ENCODE measurements around the gene PFKP. TPM values are rescaled to one million over a fixed set of nuclear protein-coding genes. Genes with fewer than 3 reads are reported as not detected.

The PFKP gene
- total RNA-seq, 2 donors from 2014 or later, result 58.0 to 82.3 TPM

DNA sequence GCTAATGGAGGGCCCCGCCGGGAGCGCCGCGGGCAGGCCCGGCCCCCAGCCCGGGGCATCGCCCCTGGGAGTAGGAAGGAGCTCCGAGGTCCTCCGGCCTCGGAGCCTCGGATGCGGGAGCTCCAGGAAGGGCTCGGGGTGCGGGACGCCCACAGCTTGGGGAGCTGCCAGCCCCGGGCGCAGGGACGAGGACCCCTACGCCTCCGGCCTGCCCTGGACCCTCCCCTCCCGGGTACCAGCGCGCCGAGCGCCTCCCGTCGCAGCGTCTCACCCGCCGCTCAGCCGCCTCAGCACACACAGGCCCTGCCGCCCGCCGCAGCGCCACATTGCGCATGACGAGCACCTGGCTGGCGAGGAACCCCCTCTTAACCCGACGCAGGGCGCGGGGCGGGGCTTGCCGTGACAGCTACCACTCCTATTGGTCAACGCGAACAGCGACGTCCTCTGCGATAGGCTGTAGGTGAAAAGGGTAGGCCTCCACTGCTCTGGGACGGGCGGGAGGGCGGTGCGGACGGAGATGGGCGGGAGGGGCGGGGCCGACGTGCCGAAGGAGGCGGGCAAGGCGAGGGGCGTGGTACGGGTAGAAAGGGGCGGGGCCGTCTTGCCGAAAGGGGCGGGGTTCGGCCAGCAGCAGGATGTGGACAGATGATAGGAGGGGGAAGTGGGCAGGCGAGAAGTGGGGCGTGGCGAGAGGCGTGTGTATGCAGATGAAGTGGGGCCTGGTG is 105.3 kb downstream of the PFKP start, which contains the start of gene PITRM1:
TSS of gene PITRM1 (minus strand) at position 337 of the 725 bp plus-strand sequence. CDS start at position 327, 10 bp downstream.
- Histone ChIP-seq H3K4me1 (ENCODE audit: control insufficient read depth, insufficient read depth, low read length) (no peaks in the 10 kb centered on the region), H3K4me3 (ENCODE audit: low read length) (peak within 1 kb of the TSS; percentile 95), H3K9me3 (ENCODE audit: control insufficient read depth, low read length) (no peaks in the 10 kb centered on the region), H3K36me3 (ENCODE audit: control insufficient read depth, insufficient read depth, low read length) (peaks cover 24% of the 10 kb centered on the region), H3K9ac (ENCODE audit: extremely low read depth, low read length, poor library complexity, severe bottlenecking) (peak within 1 kb of the TSS; percentile 74), H3K27ac (ENCODE audit: low read depth, low read length) (peak within 1 kb of the TSS; percentile 66), H3K27me3 (ENCODE audit: control insufficient read depth, insufficient read depth, low read length, poor library complexity, severe bottlenecking) (no peaks in the 10 kb centered on the region)
- no peaks in the 10 kb centered on the region for H3K27me3 Mint-ChIP-seq (ENCODE audit: insufficient read depth)
- H3K4me3 Mint-ChIP-seq, result peak within 1 kb of the TSS; percentile 74
- TF ChIP-seq, protein P1, sequence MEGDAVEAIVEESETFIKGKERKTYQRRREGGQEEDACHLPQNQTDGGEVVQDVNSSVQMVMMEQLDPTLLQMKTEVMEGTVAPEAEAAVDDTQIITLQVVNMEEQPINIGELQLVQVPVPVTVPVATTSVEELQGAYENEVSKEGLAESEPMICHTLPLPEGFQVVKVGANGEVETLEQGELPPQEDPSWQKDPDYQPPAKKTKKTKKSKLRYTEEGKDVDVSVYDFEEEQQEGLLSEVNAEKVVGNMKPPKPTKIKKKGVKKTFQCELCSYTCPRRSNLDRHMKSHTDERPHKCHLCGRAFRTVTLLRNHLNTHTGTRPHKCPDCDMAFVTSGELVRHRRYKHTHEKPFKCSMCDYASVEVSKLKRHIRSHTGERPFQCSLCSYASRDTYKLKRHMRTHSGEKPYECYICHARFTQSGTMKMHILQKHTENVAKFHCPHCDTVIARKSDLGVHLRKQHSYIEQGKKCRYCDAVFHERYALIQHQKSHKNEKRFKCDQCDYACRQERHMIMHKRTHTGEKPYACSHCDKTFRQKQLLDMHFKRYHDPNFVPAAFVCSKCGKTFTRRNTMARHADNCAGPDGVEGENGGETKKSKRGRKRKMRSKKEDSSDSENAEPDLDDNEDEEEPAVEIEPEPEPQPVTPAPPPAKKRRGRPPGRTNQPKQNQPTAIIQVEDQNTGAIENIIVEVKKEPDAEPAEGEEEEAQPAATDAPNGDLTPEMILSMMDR (conservative IDR thresholded peaks at IDR 0.05), result no peak
- H3K27ac Mint-ChIP-seq, result peak within 1 kb of the TSS; percentile 87
- peaks cover 1% of the 10 kb centered on the region for H3K9me3 Mint-ChIP-seq
- peaks cover 14% of the 10 kb centered on the region for H3K36me3 Mint-ChIP-seq (ENCODE audit: low read depth)
- peak; percentile 100 for DNase-seq
- 0% methylated on average over 14 to 73 of the region's 73 CpGs for WGBS, 2 experiments (ENCODE audit: insufficient coverage in 1 of 2, insufficient read length in 1 of 2)
- no peaks in the 10 kb centered on the region for H3K4me1 Mint-ChIP-seq

DNA sequence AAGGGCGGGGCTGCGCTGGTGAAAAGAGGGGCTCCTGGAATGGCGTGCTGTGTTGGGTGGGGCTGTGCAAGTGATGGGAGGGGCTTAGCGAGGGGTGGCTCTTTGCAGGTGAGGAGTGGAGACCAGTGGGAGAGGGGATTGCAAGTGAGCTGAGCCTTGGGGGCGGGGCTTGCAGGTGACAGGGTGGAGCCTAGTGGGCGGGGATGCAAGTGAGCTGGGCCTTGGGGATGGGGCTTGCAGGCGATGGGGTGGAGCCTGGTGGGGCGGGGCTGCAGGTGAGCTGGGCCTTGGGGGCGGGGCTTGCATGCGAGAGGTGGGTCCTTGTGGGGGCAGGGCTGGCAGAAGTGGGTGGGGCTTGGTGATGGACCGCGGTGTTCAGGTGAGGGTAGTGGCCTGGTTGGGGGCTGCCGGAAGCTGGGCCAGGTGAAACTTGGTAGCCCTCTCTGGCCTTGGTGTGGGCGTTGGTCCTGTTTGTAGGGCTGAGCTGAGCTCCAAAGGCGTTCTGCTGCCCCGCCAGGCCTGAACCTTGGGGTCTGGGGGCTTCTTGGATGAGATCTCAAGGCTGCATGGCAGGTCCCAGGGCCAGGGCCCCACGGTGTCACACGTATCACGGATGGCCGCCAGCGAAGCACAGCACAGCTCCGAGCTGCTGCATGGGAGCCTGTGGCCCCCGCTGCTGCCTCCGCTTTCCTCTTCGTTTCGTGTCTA is 106.0 kb downstream of the PFKP start:
- no peaks in the 10 kb centered on the region for H3K4me1 ChIP-seq (ENCODE audit: control insufficient read depth, insufficient read depth, low read length)
- peaks cover 9% of the 10 kb centered on the region for H3K36me3 Mint-ChIP-seq (ENCODE audit: low read depth)
- H3K27ac ChIP-seq (ENCODE audit: low read depth, low read length), result no peak overlapping the region
- peaks cover 17% of the 10 kb centered on the region for H3K36me3 ChIP-seq (ENCODE audit: control insufficient read depth, insufficient read depth, low read length)
- no peaks in the 10 kb centered on the region for H3K27me3 Mint-ChIP-seq (ENCODE audit: insufficient read depth)
- TF ChIP-seq, protein P1 (conservative IDR thresholded peaks at IDR 0.05), result no peak
- WGBS, 2 experiments (ENCODE audit: insufficient coverage in 1 of 2, insufficient read length in 1 of 2), result 57 to 68% methylated on average over 12 to 26 of the region's 26 CpGs
- H3K4me3 Mint-ChIP-seq, result peak overlapping the region; percentile 74
- no peaks in the 10 kb centered on the region for H3K27me3 ChIP-seq (ENCODE audit: control insufficient read depth, insufficient read depth, low read length, poor library complexity, severe bottlenecking)
- H3K9me3 ChIP-seq (ENCODE audit: control insufficient read depth, low read length), result no peaks in the 10 kb centered on the region
- DNase-seq, result no peak
- peak overlapping the region; percentile 45 for H3K4me3 ChIP-seq (ENCODE audit: low read length)
- H3K27ac Mint-ChIP-seq, result peak overlapping the region; percentile 86
- no peaks in the 10 kb centered on the region for H3K4me1 Mint-ChIP-seq
- H3K9ac ChIP-seq (ENCODE audit: extremely low read depth, low read length, poor library complexity, severe bottlenecking), result no peak overlapping the region
- H3K9me3 Mint-ChIP-seq, result peaks cover 1% of the 10 kb centered on the region

DNA sequence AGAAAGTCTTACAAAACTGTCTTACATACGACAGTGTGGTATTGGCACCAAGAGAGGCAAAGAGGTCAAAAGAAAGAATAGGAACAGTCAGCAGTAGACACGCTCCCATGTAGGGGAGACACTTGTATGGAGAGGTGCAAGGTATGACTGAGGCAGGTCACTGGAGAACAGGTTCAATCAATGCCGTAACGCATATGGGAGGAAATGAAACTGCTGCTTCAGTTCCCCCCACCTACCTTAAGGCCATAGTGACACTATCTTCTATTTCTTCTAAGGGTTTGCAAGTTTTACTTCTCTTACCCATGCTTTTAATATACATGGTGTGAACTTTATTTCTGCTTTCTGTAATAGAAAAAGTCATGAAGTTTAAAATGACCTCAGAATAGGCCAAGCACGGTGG is 110.7 kb downstream of the PFKP start:
- Mint-ChIP-seq H3K27me3 (ENCODE audit: insufficient read depth) (peaks cover 2% of the 10 kb centered on the region), H3K4me3 (no peak overlapping the region), H3K4me1 (peaks cover 6% of the 10 kb centered on the region), H3K27ac (no peak overlapping the region), H3K36me3 (ENCODE audit: low read depth) (no peaks in the 10 kb centered on the region), H3K9me3 (peaks cover 1% of the 10 kb centered on the region)
- no peak overlapping the region for H3K4me3 ChIP-seq (ENCODE audit: low read length)
- no peak overlapping the region for H3K27ac ChIP-seq (ENCODE audit: low read depth, low read length)
- TF ChIP-seq, protein P1 (conservative IDR thresholded peaks at IDR 0.05), result no peak
- H3K36me3 ChIP-seq (ENCODE audit: control insufficient read depth, insufficient read depth, low read length), result no peaks in the 10 kb centered on the region
- H3K27me3 ChIP-seq (ENCODE audit: control insufficient read depth, insufficient read depth, low read length, poor library complexity, severe bottlenecking), result no peaks in the 10 kb centered on the region
- H3K9ac ChIP-seq (ENCODE audit: extremely low read depth, low read length, poor library complexity, severe bottlenecking), result no peak overlapping the region
- peak; percentile 9 for DNase-seq
- 91 to 94% methylated on average over 5 of the region's 5 CpGs for WGBS, 2 experiments (ENCODE audit: insufficient coverage in 1 of 2, insufficient read length in 1 of 2)
- no peaks in the 10 kb centered on the region for H3K4me1 ChIP-seq (ENCODE audit: control insufficient read depth, insufficient read depth, low read length)
- no peaks in the 10 kb centered on the region for H3K9me3 ChIP-seq (ENCODE audit: control insufficient read depth, low read length)
